HG03280 (cell line): ENCODE data around the gene OR10A2.
"Not testable (repeated sequence)": the region's sequence is repeated elsewhere in the genome, so short reads cannot be mapped to it uniquely, and the experiment has no call there.

Experiments used
- ATAC-seq: cut with Tn5 transposase; IDR thresholded peaks from one replicate; pipeline ENCODE4 v1.9.1; 2021; ENCODE audit warnings: mild to moderate bottlenecking, moderate library complexity; ENCODE audit not compliant: unreplicated experiment

OR10A2 gene

GRCh38 chr11:6882751-6883150 is 19.9 kb downstream of the OR10A2 start:
- ATAC-seq = no peak

- not testable (repeated sequence) for ATAC-seq
Measured at GRCh38 chr11:6887711-6888110, 24.9 kb downstream of the OR10A2 start.

GRCh38 chr11:6888830-6889229 is 26.0 kb downstream of the OR10A2 start:
- no peak for ATAC-seq

- ATAC-seq = no peak
Measured at GRCh38 chr11:6889835-6890234, 27.0 kb downstream of the OR10A2 start.

- ATAC-seq = no peak
Measured at GRCh38 chr11:6892400-6892799, 29.5 kb downstream of the OR10A2 start, which contains the start of gene OR2D2. OR2D2 (minus strand) TSS chr11:6892500; CDS start chr11:6892500, 0 bp downstream.

- no peak for ATAC-seq
Measured at GRCh38 chr11:6894097-6894496, 31.2 kb downstream of the OR10A2 start.

- ATAC-seq = peak; percentile 83
Measured at GRCh38 chr11:6895010-6895409, 32.2 kb downstream of the OR10A2 start.

- no peak for ATAC-seq
Measured at GRCh38 chr11:6898911-6899310, 36.1 kb downstream of the OR10A2 start.

- ATAC-seq = no peak
Measured at GRCh38 chr11:6900327-6900999, 37.6 kb downstream of the OR10A2 start.

GRCh38 chr11:6904804-6905203 is 41.9 kb downstream of the OR10A2 start:
- not testable (repeated sequence) for ATAC-seq

- ATAC-seq = no peak
Measured at GRCh38 chr11:6911378-6911777, 48.5 kb downstream of the OR10A2 start.

- ATAC-seq = no peak
Measured at GRCh38 chr11:6911948-6912347, 49.1 kb downstream of the OR10A2 start.

- ATAC-seq = no peak
Measured at GRCh38 chr11:6919698-6920097, 56.8 kb downstream of the OR10A2 start.

- no peak for ATAC-seq
Measured at GRCh38 chr11:6920702-6921101, 57.8 kb downstream of the OR10A2 start, which contains the start of gene OR2D3. OR2D3 (plus strand) TSS chr11:6921002; CDS start chr11:6921002, 0 bp downstream.
